ENCODE results near the gene LIMS2. TPM values are rescaled to one million over a fixed set of nuclear protein-coding genes. Genes with fewer than 3 reads are reported as not detected.

Gene LIMS2
- total and polyA plus RNA-seq, 2 of the 8 experiments (the other 6 are each of a cell fraction or from before 2014, with no cell fraction given) = 3.3 to 4.8 TPM

DNA sequence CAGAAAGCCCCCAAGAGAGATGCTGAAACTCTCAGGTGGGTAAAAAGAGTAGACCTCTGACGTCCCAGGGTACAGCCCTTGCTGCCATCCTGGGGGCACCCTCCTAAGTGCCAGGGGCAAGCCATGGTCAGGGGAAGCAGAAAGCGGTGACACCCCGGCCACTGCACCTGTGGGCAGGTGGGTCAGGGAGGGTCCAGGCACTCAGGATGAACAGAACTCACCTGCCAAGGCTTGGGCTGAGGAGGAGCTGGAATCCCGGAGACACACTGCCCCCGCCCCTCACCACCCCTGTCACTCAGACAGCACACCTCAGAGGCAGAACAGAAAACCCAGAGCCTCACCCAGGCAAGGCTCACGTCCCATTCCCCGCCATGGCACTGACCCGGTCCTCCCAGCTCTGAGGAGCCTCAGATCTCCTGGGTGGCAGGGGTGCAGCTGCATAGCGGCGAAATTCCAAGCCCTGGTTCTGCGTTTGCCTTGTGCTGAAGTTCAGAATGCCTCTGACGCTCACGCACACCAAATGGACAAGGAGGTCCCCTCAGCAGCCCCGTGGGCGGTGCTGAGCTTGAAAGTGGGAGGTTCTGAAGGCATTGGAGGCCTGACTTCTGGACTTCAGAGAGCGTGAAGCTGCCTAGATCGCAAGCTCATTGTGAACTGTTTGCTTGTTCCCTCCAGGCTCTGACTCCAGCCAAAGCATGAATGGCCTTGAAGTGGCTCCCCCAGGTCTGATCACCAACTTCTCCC lies 25.1 kb downstream of the LIMS2 start:
- H3K79me1 ChIP-seq (ENCODE audit: low read depth, low read length) = 0 out of 2 replicates have a peak, but pooled peaks cover 3% of the 10 kb centered on the region
- no peak overlapping the region for H4K5ac ChIP-seq (ENCODE audit: insufficient read length, low read depth, low read length)
- H3K23ac ChIP-seq (ENCODE audit: insufficient read length) = no peak overlapping the region
- no peak overlapping the region for H3K56ac ChIP-seq (replicated peaks; ENCODE audit: insufficient read length, low read depth, low read length)
- H3K79me2 ChIP-seq (ENCODE audit: control insufficient read depth in 1 of 2, insufficient read depth in 2 of 2, low read length in 2 of 2) = no peaks in the 10 kb centered on the region
- H3K9me3 ChIP-seq (ENCODE audit: insufficient read depth in 2 of 2, low read depth in 1 of 2, low read length in 1 of 2) = no peaks in the 10 kb centered on the region
- no peak overlapping the region for H2BK12ac ChIP-seq (ENCODE audit: low read depth, low read length)
- no peak overlapping the region for H2BK20ac ChIP-seq (ENCODE audit: low read length)
- CTCF ChIA-PET (ENCODE audit: partially characterized antibody) = interaction anchor here (0.7 to 13.7 kb wide), 35 partner anchors 10 to 239 kb away, joined by 3 to 160 read pairs (median 3); partner anchors contain the start of genes IWS1 and LIMS2
- H2AK5ac ChIP-seq (ENCODE audit: low read depth, low read length) = no peak overlapping the region
- no peak overlapping the region; the same call in 1 of the 2 replicates for H3K27ac ChIP-seq (ENCODE audit: low read depth, low read length)
- H3K4me1 ChIP-seq (replicated peaks in 1 of 4; ENCODE audit: control insufficient read depth in 3 of 4, insufficient read depth in 4 of 4, low read length in 3 of 4) = peaks cover 0 to 5% (median under 1%) of the 10 kb centered on the region in 4 experiments; a peak in 2 of 7 replicates
- H4K91ac ChIP-seq (replicated peaks; ENCODE audit: insufficient read length, low read length) = no peak overlapping the region
- no peaks in the 10 kb centered on the region for H3K23me2 ChIP-seq (ENCODE audit: low read depth, low read length)
- POLR2A ChIA-PET (ENCODE audit: partially characterized antibody) = interaction anchor here (1.2 kb wide), 1 partner anchor 53 kb away, joined by 3 read pairs; no protein-coding TSS in a partner anchor
- no peak for DNase-seq (ENCODE audit: low read depth in 1 of 2, low spot score in 2 of 2)
- 0 out of 2 replicates have a peak overlapping the region, but pooled peaks have one; percentile 43 for H4K8ac ChIP-seq (ENCODE audit: extremely low read depth, insufficient read depth, low read length)
- no peak for FAIRE-seq
- H3K4me2 ChIP-seq (ENCODE audit: insufficient read depth in 1 of 2, low read depth in 2 of 2, low read length in 2 of 2) = no peak overlapping the region
- H2BK120ac ChIP-seq (replicated peaks; ENCODE audit: low read depth, low read length) = no peak overlapping the region
- H3K27me3 ChIP-seq (replicated peaks in 1 of 4; ENCODE audit: control insufficient read depth in 3 of 4, extremely low read depth in 1 of 4, insufficient read depth in 3 of 4, low read length in 3 of 4) = peaks cover 0 to 2% (median 0%) of the 10 kb centered on the region in 4 experiments; a peak in 1 of 7 replicates
- no peaks in the 10 kb centered on the region for H3K36me3 ChIP-seq (ENCODE audit: control insufficient read depth in 2 of 4, insufficient read depth in 4 of 4, low read length in 3 of 4)
- H2BK15ac ChIP-seq (ENCODE audit: low read length) = no peak overlapping the region
- H2AFZ ChIP-seq (ENCODE audit: low read length) = no peak overlapping the region
- no peak overlapping the region for H3K14ac ChIP-seq (ENCODE audit: insufficient read length)
- no peaks in the 10 kb centered on the region for H4K20me1 ChIP-seq (replicated peaks in 1 of 2; ENCODE audit: control insufficient read depth in 1 of 2, insufficient read depth in 2 of 2, low read length in 2 of 2)
- H3K4ac ChIP-seq (replicated peaks; ENCODE audit: insufficient read length, low read depth, low read length) = no peak overlapping the region
- no peak overlapping the region for H3K4me3 ChIP-seq (ENCODE audit: extremely low read depth in 1 of 4, insufficient read depth in 2 of 4, low read depth in 3 of 4, low read length in 4 of 4)
- no peak overlapping the region for H3K9ac ChIP-seq (replicated peaks in 1 of 4; ENCODE audit: extremely low read depth in 1 of 4, low read depth in 3 of 4, low read length in 3 of 4)
- no peak overlapping the region for H2BK5ac ChIP-seq (ENCODE audit: low read depth, low read length)
- WGBS, 2 experiments (ENCODE audit: extremely low coverage in 1 of 2, insufficient coverage in 1 of 2, insufficient read length in 1 of 2, insufficient replicate concordance in 2 of 2, low coverage in 1 of 2, low lambda C conversion rate in 2 of 2, missing lambda C conversion rate in 1 of 2) = 72% methylated on average over 17 of the region's 17 CpGs; no CpG with 5 or more reads in 1 of the 2 experiments
- no peak overlapping the region for H3K18ac ChIP-seq (ENCODE audit: extremely low read depth, low read length)
- TF ChIP-seq SP1 (IDR thresholded peaks at IDR 0.05; ENCODE audit: low read depth, low read length) = no peak
- TF ChIP-seq, protein P1, sequence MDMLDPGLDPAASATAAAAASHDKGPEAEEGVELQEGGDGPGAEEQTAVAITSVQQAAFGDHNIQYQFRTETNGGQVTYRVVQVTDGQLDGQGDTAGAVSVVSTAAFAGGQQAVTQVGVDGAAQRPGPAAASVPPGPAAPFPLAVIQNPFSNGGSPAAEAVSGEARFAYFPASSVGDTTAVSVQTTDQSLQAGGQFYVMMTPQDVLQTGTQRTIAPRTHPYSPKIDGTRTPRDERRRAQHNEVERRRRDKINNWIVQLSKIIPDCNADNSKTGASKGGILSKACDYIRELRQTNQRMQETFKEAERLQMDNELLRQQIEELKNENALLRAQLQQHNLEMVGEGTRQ (IDR thresholded peaks at IDR 0.05; ENCODE audit: low read length) = no peak
- TF ChIP-seq EZH2 (IDR thresholded peaks at IDR 0.05; ENCODE audit: low read depth, low read length, severe bottlenecking) = no peak
- TF ChIP-seq SUZ12 (IDR thresholded peaks at IDR 0.05; ENCODE audit: low read length) = no peak
- TF ChIP-seq TAF7 (optimal IDR thresholded peaks at IDR 0.05; ENCODE audit: borderline replicate concordance, low read depth, low read length) = no peak
- TF ChIP-seq RFX5 (IDR thresholded peaks at IDR 0.05; ENCODE audit: borderline replicate concordance, low read depth, low read length) = no peak
- no peak for TF ChIP-seq KDM5A (IDR thresholded peaks at IDR 0.05; ENCODE audit: low read length)
- TF ChIP-seq POU5F1 (IDR thresholded peaks at IDR 0.05; ENCODE audit: low read depth, low read length) = no peak
- no peak for TF ChIP-seq CHD1 (IDR thresholded peaks at IDR 0.05; ENCODE audit: low read depth, low read length)
- TF ChIP-seq POLR2AphosphoS5 (IDR thresholded peaks at IDR 0.05; ENCODE audit: low read depth, low read length) = no peak
- TF ChIP-seq ATF3 (IDR thresholded peaks at IDR 0.05; ENCODE audit: insufficient read depth, low read depth, low read length) = no peak
